B cell (primary cell): ENCODE measurements around the gene MED12L.

Source experiments
- CTCF ChIP-seq: fragments of 200-600 bp; IDR thresholded peaks from one replicate; pipeline ENCODE4 v1.8.0; 2022; ENCODE audit warnings: antibody characterized with exemption, mild to moderate bottlenecking
- EZH2 ChIP-seq: IDR thresholded peaks from 2 replicates; pipeline ENCODE4 v1.6.1; 2012; ENCODE audit warnings: borderline replicate concordance, low read depth, mild to moderate bottlenecking, moderate library complexity, low read length; ENCODE audit not compliant: insufficient read depth, poor library complexity, severe bottlenecking

GRCh38 chr3:151171145-151171757 is 85.8 kb downstream of the MED12L start:
- TF ChIP-seq CTCF = no peak
- TF ChIP-seq EZH2 = no peak
